Right lobe of liver (tissue), 6 donors: ENCODE data around the gene ADAM30. TPM values are rescaled to one million over a fixed set of nuclear protein-coding genes. Genes with fewer than 3 reads are reported as not detected.
A peak's percentile ranks its signal among the peaks of the same experiment; 100 is the strongest.

Source experiments
- ATAC-seq, 4 donors: fragments of 200-7000 bp; cut with Tn5 transposase; one replicate each; pipeline ENCODE4 v1.9.1; 2020; ENCODE audit warnings: mild to moderate bottlenecking in 4 of 4, moderate library complexity in 4 of 4
- DNase-seq, 3 donors: peaks; one replicate each; pipeline ENCODE4 v3.0.0-alpha.2; 2020
- H3K27ac ChIP-seq, 3 donors: fragments of 200-600 bp; one replicate each; pipeline ENCODE4 v1.8.0; 2022
- H3K27me3 ChIP-seq, 2 donors: fragments of 200-600 bp; one replicate each; pipeline ENCODE4 v1.8.0; 2022
- H3K36me3 ChIP-seq, 4 donors: fragments of 200-600 bp; sonication (generic) in 1 of 4; one replicate each; pipeline versions ENCODE4 v1.5.1 to v1.8.0; 2017 to 2022; ENCODE audit warnings: control low read depth in 1 of 4
- H3K4me1 ChIP-seq, 4 donors: fragments of 200-600 bp; sonication (generic) in 1 of 4; one replicate each; pipeline versions ENCODE4 v1.5.1 to v1.8.0; 2017 to 2022; ENCODE audit warnings: control low read depth in 1 of 4
- H3K4me3 ChIP-seq, 3 donors: fragments of 200-600 bp; one replicate each; pipeline ENCODE4 v1.8.0; 2022
- H3K9me3 ChIP-seq, 4 donors: fragments of 200-600 bp; sonication (generic) in 1 of 4; one replicate each; pipeline versions ENCODE4 v1.5.1 to v1.8.0; 2017 to 2022; ENCODE audit warnings: control low read depth in 1 of 4
- POLR2A ChIP-seq: fragments of 450-650 bp; IDR thresholded peaks from one replicate; pipeline ENCODE4 v1.6.1; 2017; ENCODE audit warnings: antibody characterized with exemption, mild to moderate bottlenecking
- WGBS: methylation state at CpG from one replicate; pipeline ENCODE4 v1.1.6; 2018; ENCODE audit warnings: low coverage, low lambda C conversion rate; ENCODE audit not compliant: insufficient coverage; ENCODE audit errors: missing lambda C conversion rate; 5-methylcytosine and 5-hydroxymethylcytosine counted together
- intact Hi-C, 2 donors: fragments of 100-400 bp; cut with DNase I; formaldehyde crosslinking; loops; one replicate each; pipeline versions ENCODE4 v1.11.2 to v1.14.1; 2022
- total RNA-seq, 6 experiments: library from RNA; depleted of rRNA in 2 of 6; stranded (reverse); fragments of >200 nt in 2 of 6; fragmentation: NEBNext Ultra II Directional in 3 of 6; extraction: Animal tissue kit (Norgen Biotek cat#: 25700) in 3 of 6; gene quantifications; one replicate each; pipeline versions ENCODE4 v1.1.0 to v1.2.4, GENCODE V29; 2016 to 2023
- TF ChIP-seq, protein P1 (sequence below), 4 donors: fragments of 200-600 bp in 3 of 4; fragments of 450-650 bp in 1 of 4; IDR thresholded peaks; one replicate each; pipeline versions ENCODE4 v1.5.1 to v1.8.0; 2016 to 2022; ENCODE audit warnings: antibody characterized with exemption in 4 of 4, mild to moderate bottlenecking in 2 of 4
- donor health status: DM: no; HTN: yes; CAD: no.
- donor health status: DM: no; HTN: no; CAD: no.
- donor health status: DM: no; HTN: no; CAD: no.
- donor health status: DM: no; HTN: yes; CAD: no.
- donor health status: DM: no; HTN: yes; CAD: no.

ADAM30 gene
- total RNA-seq, 6 experiments from 2014 or later, result not detected

DNA sequence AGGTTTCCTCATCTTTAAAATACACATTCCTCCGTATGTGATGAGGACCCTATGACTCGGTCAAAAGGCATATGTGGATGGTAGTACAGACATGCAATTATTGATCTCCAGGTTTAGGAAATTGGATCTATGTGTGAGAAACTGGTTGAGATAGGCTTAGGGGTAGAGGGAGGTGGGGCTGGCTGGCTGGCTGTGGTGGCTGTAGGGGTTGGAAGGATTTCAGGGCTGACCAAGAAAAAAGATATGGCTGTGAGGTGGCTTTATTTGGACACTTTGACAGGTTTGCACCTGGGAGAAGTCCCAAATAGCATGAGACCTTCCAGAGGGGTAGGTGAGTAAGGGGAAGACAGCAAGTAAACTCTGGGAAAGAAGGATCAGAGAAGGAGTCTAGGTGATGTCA is 39.6 kb upstream of the ADAM30 start:
- peaks cover 9 to 69% (median 38%) of the 10 kb centered on the region in 4 donors for H3K36me3 ChIP-seq
- intact Hi-C loops, result no loop called here
- H3K9me3 ChIP-seq, result no peaks in the 10 kb centered on the region
- H3K4me1 ChIP-seq, result no peaks in the 10 kb centered on the region
- no peak overlapping the region for H3K27ac ChIP-seq
- TF ChIP-seq, protein P1, sequence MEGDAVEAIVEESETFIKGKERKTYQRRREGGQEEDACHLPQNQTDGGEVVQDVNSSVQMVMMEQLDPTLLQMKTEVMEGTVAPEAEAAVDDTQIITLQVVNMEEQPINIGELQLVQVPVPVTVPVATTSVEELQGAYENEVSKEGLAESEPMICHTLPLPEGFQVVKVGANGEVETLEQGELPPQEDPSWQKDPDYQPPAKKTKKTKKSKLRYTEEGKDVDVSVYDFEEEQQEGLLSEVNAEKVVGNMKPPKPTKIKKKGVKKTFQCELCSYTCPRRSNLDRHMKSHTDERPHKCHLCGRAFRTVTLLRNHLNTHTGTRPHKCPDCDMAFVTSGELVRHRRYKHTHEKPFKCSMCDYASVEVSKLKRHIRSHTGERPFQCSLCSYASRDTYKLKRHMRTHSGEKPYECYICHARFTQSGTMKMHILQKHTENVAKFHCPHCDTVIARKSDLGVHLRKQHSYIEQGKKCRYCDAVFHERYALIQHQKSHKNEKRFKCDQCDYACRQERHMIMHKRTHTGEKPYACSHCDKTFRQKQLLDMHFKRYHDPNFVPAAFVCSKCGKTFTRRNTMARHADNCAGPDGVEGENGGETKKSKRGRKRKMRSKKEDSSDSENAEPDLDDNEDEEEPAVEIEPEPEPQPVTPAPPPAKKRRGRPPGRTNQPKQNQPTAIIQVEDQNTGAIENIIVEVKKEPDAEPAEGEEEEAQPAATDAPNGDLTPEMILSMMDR (IDR thresholded peaks at IDR 0.05), result no peak
- no peak for TF ChIP-seq POLR2A
- DNase-seq (no peak), ATAC-seq (no peak)
- H3K4me3 ChIP-seq, result no peak overlapping the region
- WGBS, result 88% methylated on average over 1 of the region's 2 CpGs
- H3K27me3 ChIP-seq, result no peaks in the 10 kb centered on the region

DNA sequence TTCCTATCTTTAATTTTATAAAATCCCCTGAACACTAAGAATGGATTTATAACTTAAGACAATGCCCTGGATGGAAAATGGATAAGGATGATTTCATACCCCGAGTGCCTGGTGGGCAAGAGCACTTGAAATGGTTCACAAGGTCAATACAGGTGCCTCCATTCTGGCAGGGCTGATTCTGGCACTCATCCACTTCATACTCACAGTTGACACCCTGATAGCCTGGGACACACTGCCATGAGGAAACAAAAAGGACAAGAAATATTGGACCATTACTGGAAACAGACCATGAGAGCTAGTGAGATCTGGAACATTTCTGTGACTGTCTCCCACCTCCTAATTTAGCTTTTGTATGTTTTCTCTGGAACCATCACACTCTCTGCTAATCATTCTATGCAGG is 39.1 kb upstream of the ADAM30 start:
- Histone ChIP-seq H3K36me3 (peaks cover 8 to 64% (median 36%) of the 10 kb centered on the region in 4 donors), H3K9me3 (no peaks in the 10 kb centered on the region), H3K4me1 (no peaks in the 10 kb centered on the region), H3K27ac (no peak overlapping the region), H3K4me3 (no peak overlapping the region), H3K27me3 (no peaks in the 10 kb centered on the region)
- ATAC-seq (peak in 2 of 4 donors; percentile 24 to 70), DNase-seq (no peak)
- WGBS, result 42% methylated on average over 1 of the region's 1 CpG
- intact Hi-C loops, result no loop called here
- no peak for TF ChIP-seq POLR2A
- TF ChIP-seq, protein P1 (IDR thresholded peaks at IDR 0.05), result no peak

- Histone ChIP-seq H3K27ac (no peak overlapping the region), H3K36me3 (peaks cover 0 to 67% (median 37%) of the 10 kb centered on the region in 4 donors), H3K27me3 (no peaks in the 10 kb centered on the region), H3K9me3 (no peaks in the 10 kb centered on the region), H3K4me3 (no peak overlapping the region), H3K4me1 (no peaks in the 10 kb centered on the region)
- no peak for DNase-seq
- ATAC-seq, result no peak
- intact Hi-C loops, result no loop called here
- TF ChIP-seq, protein P1 (IDR thresholded peaks at IDR 0.05), result no peak
- no peak for TF ChIP-seq POLR2A
Observed at GRCh38 chr1:119933397-119933796, 37.1 kb upstream of the ADAM30 start.

DNA sequence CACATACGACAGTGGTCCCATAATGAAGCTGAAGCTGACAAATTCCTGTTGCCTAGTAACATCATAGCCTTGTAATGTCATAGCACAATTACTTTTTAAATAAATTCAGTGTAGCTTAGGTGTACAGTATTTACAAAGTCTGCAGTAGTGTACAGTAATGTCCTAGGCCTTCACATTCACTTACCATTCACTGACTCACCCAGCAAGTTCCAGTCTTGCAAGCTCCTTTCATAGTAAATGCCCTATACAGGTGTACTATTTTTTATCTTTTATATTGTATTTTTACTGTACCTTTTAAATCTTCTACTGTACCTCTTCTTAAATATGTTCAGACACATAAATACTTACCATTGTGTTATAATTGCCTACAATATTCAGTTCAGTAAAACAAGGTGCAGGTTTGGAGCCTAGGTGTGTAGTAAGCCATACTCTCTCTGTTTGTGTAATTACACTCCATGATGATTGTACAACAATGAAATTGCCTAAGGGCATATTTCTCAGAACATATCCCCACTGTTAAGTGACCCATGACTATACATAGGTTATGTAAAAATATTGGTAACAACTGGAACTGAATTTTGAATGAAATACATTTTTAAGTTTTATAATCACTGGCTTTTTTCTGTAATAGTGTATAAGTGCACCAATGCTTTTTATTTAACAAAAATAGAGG is 33.5 kb upstream of the ADAM30 start:
- TF ChIP-seq POLR2A, result no peak
- TF ChIP-seq, protein P1 (IDR thresholded peaks at IDR 0.05), result no peak
- Histone ChIP-seq H3K9me3 (no peaks in the 10 kb centered on the region), H3K27me3 (no peaks in the 10 kb centered on the region), H3K4me1 (no peaks in the 10 kb centered on the region), H3K36me3 (peaks cover 0 to 70% (median 23%) of the 10 kb centered on the region in 4 donors), H3K27ac (no peak overlapping the region), H3K4me3 (no peak overlapping the region)
- no peak for ATAC-seq
- intact Hi-C loops, result no loop called here
- no peak for DNase-seq
- WGBS, result 83% methylated on average over 1 of the region's 1 CpG

GRCh38 chr1:119926553-119926952 is 30.2 kb upstream of the ADAM30 start:
- no peak overlapping the region for H3K27ac ChIP-seq
- no peak overlapping the region for H3K4me3 ChIP-seq
- TF ChIP-seq POLR2A, result no peak
- TF ChIP-seq, protein P1 (IDR thresholded peaks at IDR 0.05), result no peak
- H3K36me3 ChIP-seq, result peaks cover 0 to 86% (median 36%) of the 10 kb centered on the region in 4 donors
- no peaks in the 10 kb centered on the region for H3K27me3 ChIP-seq
- intact Hi-C loops, result no loop called here
- no peak for DNase-seq
- H3K4me1 ChIP-seq, result no peaks in the 10 kb centered on the region
- H3K9me3 ChIP-seq, result no peaks in the 10 kb centered on the region
- no peak for ATAC-seq
- 100% methylated on average over 1 of the region's 3 CpGs for WGBS
